Ramos (cell line): Measurements from ENCODE around the gene WDR77.

Source experiments
- in situ Hi-C: fragments of 300-500 bp; cut with MboI; formaldehyde crosslinking; loops from one replicate; pipeline ENCODE4 v1.14.3; 2022; ENCODE audit warnings: low sequenced_read_pairs; ENCODE audit not compliant: unreplicated experiment

The WDR77 gene

DNA sequence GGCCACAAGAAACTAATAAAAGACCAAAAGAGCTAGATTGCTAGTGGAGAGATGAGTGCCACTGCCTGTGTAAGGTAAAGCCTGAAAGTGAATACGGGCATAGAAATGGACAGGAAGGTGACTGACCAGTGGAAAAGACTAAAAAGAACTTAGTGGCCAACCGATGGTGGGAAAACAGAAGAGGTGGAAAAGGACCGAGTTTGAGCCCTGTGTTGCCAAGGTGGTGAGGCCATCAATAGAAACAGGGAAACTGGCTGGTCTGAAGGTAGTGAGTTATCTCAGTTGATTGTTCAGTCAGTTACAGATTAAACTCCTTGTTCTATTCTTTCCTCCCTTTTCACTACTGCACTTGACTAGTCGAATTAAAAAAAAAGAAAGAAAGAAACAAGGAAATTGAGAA, 2.5 kb downstream of the WDR77 start:
- in situ Hi-C loops = loop anchor here (10.0 kb wide), 1 partner anchor 222 kb away; the partner anchor contains the start of gene CHI3L2

- in situ Hi-C loops = loop anchor here (10.0 kb wide), 1 partner anchor 219 kb away; the partner anchor contains the start of gene CHI3L2
Measured at GRCh38 chr1:111444031-111444430, 5.0 kb downstream of the WDR77 start.

DNA sequence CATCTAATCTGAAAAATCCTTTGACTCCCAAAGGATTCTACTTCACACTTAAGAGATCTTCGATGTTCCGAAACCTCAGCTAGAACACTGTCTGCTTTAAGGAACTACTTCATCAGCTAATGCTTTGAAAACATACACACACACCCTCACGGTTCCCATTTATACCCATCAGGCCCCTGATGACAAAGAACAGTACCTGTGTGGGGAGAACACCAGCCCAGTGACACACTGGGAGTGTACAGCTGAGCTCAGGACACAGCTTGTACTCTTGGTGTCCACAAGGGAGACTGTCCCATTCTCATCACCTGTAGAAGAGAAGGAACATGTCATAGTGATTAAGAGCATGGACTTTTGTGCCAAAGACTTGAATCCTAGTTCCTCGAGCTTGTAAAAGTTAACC, 6.6 kb downstream of the WDR77 start:
- in situ Hi-C loops = loop anchor here (10.0 kb wide), 1 partner anchor 218 kb away; the partner anchor contains the start of gene CHI3L2

- in situ Hi-C loops = loop anchor here (10.0 kb wide), 1 partner anchor 217 kb away; the partner anchor contains the start of gene CHI3L2
Measured at GRCh38 chr1:111441573-111442192, 7.4 kb downstream of the WDR77 start.

- in situ Hi-C loops = loop anchor here (10.0 kb wide), 1 partner anchor 215 kb away; the partner anchor contains the start of gene CHI3L2
Measured at GRCh38 chr1:111439461-111440351, 9.3 kb downstream of the WDR77 start.

DNA sequence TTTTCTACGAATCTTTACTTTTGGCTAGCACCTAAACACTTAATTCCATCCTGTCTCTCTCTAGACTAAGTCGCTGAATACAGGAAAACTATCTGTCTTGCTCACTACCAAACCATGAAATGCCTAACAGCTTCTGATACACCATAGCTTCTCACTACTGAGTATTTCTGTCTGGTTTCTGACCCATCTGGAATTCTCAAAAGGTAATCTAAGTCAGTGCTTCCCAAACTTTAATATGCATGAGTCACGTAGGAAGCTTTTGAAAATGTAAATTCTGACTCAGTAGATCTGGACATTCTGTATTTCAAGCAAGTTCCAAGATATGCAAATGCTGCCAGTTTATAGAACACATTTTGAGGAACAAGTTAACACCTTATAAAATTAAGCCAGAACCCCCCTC, 12.3 kb downstream of the WDR77 start:
- in situ Hi-C loops = no loop called here

- in situ Hi-C loops = no loop called here
Measured at GRCh38 chr1:111424281-111424680, 24.8 kb downstream of the WDR77 start.

DNA sequence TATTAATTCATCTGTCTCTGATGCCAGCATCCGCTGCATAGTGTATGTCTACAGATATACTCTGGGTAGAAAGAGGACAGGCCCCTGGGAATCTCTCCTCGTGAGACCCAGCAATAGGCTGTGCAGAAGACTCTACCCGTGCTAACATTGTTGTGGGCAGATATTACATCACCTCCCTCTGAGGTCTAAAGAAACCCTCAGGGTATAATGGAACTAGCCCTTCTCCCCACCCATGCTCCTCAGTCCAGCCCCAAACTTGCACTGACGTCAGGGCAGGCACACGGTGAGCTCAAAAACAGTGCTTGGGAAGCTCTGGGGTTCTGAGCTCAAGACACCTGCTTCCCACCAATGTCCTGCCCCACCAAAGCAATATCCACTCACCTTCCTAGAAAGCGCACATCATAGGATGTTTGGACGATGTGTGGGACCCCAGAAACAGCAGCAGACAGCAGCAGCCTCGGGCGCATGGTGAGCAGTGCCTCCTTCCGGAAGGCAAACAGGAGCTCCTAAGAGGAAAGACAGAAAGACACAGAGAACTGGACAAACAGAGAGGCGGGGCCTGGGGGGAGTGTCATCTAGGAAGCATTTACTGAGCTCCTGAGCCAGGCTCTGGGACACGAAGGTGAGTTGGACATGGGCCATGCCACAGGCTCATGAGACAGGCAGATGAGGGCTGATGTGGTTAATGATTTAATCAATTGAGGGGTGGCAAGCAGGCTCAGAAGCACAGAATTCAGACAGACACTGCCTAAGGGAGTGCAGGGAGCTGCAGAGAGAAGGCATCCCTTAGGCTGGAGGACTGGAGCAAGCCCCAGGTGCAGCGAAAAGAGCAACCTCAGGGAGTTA, 26.3 kb downstream of the WDR77 start:
- in situ Hi-C loops = no loop called here

DNA sequence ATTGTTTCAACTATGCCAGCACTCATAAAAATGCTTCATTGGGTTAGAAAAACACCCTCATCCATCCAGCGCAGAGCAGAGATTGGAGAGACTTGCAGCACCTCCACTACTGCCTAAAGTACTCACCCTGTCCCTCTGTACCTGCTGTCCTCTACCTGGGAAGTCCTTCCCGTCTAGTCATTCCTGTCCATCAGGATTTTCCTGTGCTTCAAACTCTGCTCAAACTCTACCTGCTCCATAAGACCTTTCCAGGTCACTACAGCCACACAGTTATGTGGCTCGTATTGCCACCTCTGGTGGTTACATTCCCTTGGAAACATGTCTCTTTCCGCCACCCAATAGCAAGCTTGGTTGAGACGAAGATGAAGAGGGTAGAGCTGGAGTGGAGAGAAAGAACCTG, 28.7 kb downstream of the WDR77 start:
- in situ Hi-C loops = no loop called here

DNA sequence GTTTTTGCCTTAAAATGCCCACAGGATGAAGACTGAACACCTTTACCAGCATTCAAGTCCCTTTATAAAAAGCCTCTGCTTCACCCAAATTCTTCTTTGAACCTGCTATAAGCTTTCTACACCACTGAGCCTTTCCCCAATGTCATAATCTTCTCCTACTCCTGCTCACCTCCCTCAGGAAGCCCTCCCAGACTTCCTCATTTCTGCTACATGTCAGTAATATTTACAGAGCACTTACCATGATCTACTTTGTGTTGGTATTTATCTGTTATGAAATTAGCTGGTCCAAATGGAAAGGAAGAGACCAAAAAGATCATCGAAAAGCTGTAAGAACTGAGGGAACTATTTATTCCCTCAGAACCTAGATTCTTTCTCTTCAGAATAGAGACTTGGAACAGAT, 30.0 kb downstream of the WDR77 start:
- in situ Hi-C loops = no loop called here

GRCh38 chr1:111417755-111418154, 31.3 kb downstream of the WDR77 start:
- in situ Hi-C loops = no loop called here

DNA sequence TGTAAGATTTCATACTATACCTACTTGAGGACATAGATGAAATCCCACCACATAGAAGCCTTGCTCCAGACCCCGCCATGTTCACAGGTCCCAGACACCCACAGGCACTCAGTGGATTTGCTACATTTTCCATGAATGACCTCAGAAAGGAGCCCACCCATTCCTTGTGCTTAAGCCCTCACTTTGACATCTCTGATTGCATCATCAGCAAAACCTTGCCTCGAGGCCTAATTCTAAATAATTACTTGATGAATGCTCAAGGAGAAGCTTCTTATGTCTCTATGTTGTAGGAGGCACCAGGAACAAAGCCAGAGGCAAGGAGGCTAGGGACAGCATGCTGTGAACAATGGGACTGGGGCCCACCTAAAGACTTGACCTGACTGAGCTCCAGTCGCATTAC, 33.6 kb downstream of the WDR77 start:
- in situ Hi-C loops = no loop called here

- in situ Hi-C loops = no loop called here
Measured at GRCh38 chr1:111414756-111415155, 34.3 kb downstream of the WDR77 start.

DNA sequence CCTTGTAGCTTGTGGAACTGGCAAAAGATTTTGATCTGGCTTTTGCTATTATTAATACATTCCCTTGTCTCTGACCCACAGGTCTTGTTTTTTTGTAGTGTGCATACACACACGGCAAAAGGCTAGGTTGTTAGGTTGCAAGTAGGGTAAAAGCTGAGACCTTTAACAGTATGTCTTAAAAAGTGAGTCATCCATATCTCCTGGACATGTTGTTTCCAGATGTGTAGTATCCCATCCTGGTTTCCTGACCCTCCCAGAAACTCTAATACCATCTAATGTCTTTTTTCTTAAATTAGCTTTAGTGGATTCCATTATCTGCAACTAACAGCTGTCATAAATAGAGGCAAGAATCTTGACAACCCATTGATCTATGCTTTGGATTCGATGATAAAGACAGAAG, 36.2 kb downstream of the WDR77 start:
- in situ Hi-C loops = no loop called here

- in situ Hi-C loops = no loop called here
Measured at GRCh38 chr1:111407301-111407700, 41.8 kb downstream of the WDR77 start.

- in situ Hi-C loops = no loop called here
Measured at GRCh38 chr1:111406321-111406768, 42.7 kb downstream of the WDR77 start.

DNA sequence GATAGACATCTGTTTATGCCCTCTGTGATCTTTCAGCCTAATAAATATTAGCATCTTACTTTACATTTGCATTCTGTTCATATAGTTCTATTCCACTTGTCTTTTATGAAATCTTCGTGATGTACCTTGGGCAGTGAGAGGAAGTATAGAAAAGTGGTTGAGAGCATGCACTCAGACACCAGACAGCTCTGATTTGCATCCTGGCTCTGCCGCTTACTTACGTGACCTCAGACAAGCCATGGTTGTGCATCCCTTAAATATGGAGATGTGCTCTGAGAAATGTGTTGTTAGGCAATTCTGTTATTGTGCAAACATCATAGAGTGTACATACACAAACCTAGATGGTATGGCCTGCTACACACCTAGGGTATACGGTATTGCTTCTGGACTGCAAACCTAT, 44.5 kb downstream of the WDR77 start:
- in situ Hi-C loops = no loop called here

GRCh38 chr1:111402083-111402482, 47.0 kb downstream of the WDR77 start:
- in situ Hi-C loops = no loop called here

- in situ Hi-C loops = loop anchor here (10.0 kb wide), 1 partner anchor 365 kb away; no protein-coding TSS in a partner anchor
Measured at GRCh38 chr1:111399792-111400610, 49.1 kb downstream of the WDR77 start.
